ENCODE results near the gene KHDRBS1.
"Not testable (repeated sequence)": the region's sequence is repeated elsewhere in the genome, so short reads cannot be mapped to it uniquely, and the experiment has no call there.

Gene KHDRBS1

DNA sequence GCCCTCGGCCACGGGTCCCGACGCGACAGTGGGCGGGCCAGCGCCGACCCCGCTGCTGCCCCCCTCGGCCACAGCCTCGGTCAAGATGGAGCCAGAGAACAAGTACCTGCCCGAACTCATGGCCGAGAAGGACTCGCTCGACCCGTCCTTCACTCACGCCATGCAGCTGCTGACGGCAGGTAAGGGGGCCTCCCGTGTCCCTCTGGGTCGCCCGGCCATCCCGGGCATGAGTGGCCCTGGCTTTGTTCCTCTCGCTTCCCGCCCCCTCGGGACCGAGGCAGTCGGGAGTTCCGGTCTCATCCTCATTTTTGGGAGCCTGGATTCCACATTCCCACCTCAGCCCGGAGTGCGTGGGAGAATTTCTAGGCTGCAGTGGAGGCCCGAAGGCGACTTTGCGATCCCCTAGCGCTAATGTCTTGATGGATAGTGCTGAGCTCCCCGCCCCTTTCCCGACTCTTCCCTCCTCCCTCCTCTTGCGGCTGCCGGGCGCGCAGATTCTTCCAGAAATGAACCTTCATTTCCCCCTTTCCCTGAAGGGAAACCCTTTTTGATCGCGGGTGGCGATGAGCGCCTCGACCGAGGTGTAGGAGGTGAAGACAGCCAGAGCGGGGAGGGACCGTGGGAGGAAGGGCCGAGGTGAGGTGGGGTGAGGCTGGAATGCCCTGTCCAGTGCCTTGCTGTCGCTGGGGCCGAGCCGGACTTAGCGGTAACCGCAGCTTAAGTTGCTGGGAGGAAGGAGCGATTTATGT lies 705 bp downstream of the KHDRBS1 start:
- DNase-seq (ENCODE audit: low spot score) = peak; percentile 59

DNA sequence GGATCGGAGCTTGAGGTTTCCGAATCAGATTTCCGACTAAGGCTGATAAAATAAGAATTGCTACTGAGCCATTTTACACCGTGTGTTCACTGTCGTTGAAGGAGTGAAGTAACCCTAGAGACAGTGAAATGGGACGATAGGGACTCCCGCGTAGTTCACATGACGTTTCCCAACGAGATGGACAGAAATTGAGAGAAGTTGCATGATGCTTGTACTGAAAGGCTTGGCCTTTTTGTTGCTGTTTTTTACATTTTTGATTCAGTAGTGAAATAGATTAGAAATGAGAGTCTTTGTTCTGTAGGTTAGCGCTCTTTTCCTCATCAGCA lies 1.2 kb downstream of the KHDRBS1 start:
- no peak for DNase-seq (ENCODE audit: low spot score)

DNA sequence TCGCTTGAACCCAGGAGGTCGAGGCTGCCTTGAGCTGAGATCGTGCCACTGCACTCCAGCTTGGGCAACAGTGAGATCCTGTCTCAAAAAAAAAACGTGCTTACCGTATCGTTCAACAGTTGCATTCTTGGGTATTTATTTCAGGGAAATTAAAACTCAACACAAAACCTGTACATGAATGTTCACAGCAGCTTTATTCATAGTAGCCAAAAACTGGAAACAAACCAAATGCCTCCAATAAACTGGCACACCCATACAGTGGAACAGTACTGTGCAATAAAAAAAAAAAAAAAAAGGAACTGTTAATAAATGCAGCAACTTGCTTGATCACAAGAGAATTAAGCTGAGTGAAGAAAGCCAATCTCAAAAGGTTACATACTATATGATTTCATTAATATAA lies 6.7 kb downstream of the KHDRBS1 start:
- no peak for DNase-seq (ENCODE audit: low spot score)

DNA sequence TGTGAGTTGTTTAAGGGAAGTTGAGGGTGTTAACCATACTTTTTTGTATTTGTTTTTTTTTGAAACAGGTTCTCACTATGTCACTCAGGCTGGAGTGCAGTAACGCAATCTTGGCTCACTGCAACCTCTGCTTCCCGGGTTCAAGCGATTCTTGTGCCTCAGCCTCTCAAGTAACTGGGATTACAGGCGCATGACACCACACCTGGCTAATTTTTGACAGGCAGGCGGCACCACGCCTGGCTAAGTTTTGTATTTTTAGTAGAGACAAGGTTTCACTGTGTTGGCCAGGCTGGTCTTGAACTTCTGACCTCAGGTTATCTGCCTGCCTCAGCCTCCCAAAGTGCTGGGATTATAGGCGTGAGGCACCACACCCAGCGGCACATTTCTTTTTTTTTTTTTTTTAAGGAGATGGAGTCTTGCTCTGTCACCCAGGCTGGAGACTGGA lies 7.9 kb downstream of the KHDRBS1 start:
- not testable (repeated sequence) for DNase-seq (ENCODE audit: low spot score)

DNA sequence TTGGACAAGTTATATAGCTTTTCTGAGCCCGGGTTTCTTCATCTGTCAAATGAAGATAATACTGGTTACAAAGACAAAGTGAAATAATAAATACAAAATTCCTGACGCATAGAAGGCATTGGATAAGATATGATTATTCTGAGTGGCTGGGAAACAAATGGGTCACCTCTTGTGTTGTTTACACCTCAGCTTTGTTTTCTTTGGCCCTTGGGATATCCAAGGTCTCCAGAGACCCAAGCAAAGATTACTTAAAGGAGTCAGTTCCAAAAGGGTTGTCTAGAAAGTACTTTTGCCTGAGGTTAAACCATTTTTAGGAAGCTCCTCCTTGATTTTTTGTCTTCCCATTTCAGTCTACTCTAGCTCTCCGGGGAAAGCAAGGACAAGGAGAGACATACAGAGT lies 9.7 kb downstream of the KHDRBS1 start:
- no peak for DNase-seq (ENCODE audit: low spot score)

DNA sequence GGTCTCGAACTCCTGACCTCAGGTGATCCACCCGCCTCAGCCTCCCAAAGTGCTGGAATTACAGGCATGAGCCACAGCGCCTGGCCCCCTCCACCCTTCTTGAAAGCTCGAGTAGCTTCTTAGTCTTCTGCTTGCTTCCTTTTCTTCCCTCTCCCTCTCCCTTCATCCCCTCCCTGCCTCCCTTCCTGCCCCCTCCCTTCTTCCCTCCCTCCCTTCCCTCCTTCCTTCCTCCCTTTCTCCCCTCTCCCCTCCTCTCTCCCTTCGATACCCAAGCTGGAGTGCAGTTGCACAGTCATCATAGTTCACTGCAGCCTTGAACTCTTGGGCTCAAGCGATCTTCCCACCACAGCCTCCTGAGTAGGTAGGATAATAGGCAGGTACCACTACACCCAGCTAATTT lies 11.8 kb downstream of the KHDRBS1 start:
- no peak for DNase-seq (ENCODE audit: low spot score)

DNA sequence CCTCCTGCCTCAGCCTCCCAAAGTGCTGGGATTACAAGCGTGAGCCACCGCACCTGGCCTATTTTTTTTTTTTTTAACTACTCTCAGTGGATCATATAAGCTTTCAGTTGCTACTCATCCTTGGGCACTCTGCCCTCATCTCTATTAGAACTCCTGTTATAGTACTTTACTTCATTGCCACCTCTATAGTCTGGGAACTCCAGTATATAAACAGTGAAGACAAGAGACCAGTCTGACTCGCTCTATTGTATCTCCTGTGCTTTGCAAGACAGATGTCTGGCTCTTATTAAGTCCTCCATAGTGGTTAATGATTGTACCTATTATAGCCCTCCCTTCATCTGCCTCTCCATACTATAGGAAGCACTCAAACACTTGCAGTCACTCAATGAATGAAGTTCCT lies 15.1 kb downstream of the KHDRBS1 start:
- no peak for DNase-seq (ENCODE audit: low spot score)

DNA sequence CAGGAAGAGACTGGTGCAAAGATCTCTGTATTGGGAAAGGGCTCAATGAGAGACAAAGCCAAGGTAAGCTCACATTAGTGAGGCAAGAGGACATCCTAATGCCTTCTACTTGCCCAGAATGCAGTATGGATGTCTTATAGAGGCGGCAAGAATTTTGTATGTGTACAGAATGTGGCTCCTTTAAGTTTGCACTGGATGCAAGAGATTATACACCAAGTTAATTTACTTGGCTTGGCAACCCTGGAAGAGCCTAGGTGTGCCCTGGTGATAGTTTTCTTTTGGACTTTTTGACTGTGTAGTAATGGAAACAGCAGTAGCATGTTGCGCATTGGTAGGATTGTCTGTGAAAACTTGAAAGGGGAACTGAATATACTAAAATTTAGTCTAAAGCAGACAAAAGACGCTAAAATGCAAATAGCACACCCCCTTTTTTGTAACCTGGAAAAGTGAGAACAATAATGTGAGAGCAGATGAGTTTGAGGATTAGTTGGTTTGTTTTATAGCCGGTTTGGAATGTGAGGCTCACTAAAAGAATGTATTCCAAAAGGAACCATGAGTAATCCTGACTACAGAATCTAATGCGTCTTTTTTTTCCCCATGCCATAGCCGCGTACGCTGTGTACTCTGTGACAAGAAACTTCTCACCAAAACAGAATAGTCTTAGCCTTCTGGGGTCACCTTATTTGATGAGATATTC lies 18.1 kb downstream of the KHDRBS1 start:
- DNase-seq (ENCODE audit: low spot score) = peak; percentile 35

DNA sequence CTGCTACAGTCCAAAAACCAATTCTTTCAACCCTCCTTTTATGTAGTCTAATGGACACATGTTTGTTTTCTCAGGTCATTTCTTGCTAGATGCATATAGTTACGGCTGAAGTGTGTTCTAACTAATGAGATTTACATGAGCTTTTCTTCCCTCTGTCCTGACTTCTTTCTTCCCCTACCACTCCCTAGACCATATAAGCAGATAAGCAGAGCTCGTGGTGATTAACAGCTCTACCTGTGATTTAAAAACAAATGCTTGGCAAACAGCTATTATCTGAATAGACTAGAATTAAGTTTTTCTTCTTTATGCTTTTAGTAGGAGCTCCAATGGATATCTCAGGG lies 18.6 kb downstream of the KHDRBS1 start:
- DNase-seq (ENCODE audit: low spot score) = no peak

DNA sequence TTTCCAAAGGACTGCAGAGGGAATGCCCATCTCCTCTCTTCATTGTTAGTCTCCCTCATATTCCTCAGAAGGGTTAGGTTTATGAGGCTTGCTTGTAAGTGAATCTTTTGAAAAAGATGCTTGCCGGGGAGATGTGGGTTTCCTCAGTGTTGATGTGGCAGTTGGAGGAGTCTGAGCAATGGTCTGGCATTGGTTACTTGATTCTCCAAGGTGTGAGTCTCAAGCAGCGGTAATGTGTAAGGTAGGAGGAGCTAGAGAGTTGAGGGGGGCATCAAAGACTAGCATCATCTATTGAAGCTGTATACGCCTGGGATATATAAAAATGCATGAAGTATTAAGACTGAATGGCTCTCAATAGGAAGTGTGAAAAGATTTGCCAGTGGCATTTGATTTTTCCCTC lies 21.5 kb downstream of the KHDRBS1 start:
- DNase-seq (ENCODE audit: low spot score) = no peak

DNA sequence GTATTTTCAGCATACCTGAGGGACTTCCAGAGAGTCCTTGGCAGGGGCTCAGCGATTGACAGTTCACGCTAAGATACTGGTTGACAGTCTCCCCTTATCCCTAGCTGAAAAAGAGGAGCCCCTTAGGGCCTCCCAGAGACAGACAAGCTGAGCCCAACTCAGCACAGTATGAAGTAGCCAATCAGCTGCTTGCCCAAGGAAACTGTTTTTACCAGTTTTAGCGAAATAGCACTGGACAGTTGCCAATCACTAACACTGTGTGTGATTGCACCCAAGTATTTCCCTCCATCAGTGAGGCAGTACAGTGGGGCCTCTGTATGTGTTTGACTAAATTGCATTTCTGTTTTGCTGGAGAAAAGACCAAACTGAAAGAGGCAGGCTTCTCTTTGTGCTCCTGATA lies 27.0 kb downstream of the KHDRBS1 start:
- DNase-seq (ENCODE audit: low spot score) = no peak

DNA sequence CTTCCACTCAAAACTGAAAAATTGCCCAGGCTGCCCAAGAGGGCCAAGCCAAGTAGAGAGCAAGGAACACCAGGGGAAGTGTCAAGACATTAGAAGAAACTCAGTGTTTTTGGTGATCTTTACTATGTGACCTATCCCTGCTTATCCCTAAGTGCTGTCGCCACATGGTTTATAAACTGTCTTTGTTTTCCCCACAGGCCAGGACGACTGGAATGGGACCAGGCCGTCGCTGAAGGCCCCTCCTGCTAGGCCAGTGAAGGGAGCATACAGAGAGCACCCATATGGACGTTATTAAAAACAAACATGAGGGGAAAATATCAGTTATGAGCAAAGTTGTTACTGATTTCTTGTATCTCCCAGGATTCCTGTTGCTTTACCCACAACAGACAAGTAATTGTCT lies 28.7 kb downstream of the KHDRBS1 start:
- DNase-seq (ENCODE audit: low spot score) = no peak

DNA sequence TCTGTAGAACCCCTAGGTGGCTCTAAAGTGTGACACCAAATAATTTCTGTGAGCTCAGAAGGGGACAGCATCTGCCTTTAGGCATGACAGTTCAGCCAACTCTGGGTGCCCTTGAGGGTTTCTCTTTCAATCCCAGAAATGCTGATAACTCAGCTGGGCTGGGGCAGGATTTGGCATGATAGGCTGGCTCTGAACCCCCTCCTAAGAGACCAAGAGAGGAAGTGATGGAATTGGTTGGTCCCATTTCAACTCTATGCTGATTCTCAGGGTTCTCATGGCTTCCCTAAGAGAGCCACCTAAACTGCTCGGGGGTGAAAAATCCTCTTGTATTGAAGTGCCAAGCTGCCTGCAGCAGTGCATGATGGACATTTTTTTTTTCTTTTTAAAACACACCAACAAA lies 30.6 kb downstream of the KHDRBS1 start:
- DNase-seq (ENCODE audit: low spot score) = no peak

DNA sequence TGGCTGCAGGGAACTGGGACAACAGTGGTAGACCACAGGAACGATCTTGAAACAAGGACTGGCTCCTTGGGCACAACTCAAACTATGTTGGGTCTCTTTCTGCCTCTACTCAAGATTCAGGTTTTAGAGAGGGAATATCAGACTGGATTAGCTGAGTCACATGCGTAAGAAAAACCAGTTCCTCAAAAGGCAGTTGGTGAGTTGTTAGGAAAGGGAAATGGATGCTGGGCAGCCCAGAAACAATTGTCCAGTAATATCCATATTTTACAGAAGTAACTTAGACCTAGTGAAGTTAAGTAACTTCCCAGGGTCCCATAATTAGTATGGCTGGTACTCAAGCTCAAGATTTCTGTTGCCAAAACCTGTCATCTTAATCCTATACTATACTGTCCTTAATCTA lies 32.1 kb downstream of the KHDRBS1 start:
- no peak for DNase-seq (ENCODE audit: low spot score)

DNA sequence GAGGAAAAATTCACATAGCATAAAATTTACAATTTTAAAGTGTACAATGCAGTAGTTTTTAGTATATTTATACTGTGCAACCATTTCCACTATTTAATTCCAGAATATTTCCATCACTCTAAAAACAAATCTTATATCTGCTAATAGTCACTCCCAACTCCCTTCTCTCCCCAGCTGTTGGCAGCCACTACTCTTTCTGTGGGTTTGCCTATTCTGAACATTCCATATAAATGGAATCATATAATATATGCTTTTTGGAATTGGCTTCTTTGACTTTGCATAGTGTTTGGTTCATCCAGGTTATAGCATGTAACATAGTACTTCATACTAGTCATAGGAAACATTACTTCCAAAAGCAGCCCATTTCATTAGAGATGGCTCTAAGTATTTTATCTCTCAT lies 34.0 kb downstream of the KHDRBS1 start:
- no peak for DNase-seq (ENCODE audit: low spot score)

DNA sequence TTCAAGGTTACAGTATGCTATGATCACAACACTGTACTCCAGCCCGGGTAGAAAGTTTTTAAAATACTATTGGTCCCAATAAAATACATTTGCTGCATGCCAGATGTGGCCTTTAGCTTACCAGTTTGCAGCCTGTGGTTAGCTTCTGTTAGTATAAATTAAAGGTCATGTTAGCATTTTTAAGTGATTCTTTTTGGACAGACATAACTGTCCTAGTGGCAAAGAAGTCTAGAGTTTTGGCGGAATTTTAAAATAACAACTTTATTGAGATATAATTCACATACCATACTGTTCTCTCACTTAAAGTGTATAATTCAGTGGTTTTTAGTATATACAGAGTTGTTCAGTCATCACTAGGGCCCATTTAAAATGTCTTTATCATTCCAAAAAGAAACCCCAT lies 34.8 kb downstream of the KHDRBS1 start:
- DNase-seq (ENCODE audit: low spot score) = no peak

DNA sequence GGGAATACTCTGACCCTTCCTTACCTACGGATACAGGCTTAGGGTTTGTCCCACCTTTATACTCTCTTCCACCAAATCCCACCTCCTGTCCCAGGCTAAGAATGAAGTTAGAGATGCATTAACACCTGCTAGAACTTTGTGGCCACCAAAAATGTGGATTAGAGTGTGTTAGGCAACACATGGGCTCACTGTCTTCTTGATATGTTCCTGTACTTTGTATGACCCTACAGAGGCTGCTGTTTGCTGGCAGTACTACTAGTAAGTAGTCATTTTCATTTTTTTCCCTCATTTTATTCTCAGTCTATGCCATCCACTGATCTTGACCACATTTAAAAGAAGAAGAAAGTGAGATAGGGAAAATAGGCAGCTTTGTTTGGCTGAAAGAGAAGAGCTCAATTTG lies 38.0 kb downstream of the KHDRBS1 start:
- DNase-seq (ENCODE audit: low spot score) = no peak

DNA sequence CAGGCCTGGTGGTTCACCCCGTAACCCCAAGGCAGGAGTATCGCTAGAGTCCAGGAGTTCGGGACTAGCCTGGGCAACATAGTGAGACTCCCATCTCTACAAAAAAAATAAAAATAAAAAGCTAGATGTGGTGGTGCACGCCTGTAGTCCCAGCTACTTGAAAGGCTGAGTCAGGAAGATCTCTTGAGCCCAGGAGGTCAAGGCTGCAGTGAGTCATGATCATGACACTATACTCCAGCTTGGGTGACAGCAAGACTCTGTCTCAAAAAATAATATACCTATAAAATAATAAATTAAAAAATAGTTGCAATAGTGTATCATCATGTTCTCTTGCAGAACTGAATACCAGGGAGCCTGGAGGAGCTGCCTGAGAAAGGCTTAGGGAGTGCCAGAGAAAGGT lies 39.2 kb downstream of the KHDRBS1 start:
- DNase-seq (ENCODE audit: low spot score) = no peak

DNA sequence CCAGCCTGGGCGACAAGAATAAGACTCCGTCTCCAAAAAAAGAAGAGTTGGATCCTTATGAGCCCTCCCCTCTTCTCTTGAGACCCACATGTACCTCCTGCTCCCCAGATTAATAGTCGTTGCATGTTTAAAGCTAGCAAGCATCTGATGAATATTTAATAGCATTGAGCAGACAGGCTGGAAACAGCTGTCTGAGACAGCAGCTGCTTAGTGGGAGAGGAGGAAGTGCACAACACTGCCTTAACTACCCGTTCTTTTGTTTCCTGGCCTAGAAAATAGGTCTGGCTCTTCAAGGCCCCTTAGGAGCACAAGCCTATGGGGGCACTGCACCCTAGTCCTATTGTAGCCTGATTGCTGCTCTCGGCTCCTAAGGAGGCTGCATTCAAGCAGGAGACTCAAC lies 41.7 kb downstream of the KHDRBS1 start:
- no peak for DNase-seq (ENCODE audit: low spot score)

DNA sequence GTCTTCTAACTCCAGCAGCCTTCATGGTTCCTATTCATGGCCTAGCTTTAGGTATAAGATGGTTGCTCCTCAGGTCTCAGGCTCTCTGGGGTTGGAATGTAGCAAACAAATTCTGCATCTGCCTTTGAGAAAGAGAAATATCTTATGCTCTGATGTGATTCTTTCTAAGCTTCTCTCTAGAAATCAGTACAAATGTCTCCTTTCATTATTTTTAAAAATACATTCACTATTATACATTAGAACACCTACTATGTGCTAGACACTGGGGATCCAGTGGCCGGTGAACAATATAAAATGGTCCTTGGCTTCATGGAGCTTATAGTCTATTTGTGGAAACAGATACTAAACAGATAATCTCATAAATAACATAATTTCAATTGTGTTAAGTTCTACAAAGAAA lies 42.9 kb downstream of the KHDRBS1 start:
- DNase-seq (ENCODE audit: low spot score) = no peak

DNA sequence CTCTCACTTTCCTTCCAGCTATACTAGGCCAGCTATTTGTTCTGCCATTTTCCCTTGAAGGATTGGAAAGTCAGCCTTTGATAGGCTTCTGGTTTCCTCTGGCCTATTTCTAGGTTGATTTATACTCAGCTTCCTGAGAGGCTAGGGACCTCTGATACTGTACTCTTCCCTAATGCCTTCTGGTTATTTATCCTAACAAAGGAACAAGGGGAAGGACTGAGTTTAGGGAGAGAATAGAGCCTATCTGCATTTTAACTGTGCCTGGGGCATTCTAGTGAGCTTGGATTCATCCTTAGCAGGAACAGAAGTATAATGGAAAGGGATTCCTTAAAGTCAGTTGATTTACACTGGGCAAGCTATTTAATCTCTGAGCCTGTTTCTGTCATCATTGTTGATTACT lies 47.2 kb downstream of the KHDRBS1 start:
- DNase-seq (ENCODE audit: low spot score) = no peak

DNA sequence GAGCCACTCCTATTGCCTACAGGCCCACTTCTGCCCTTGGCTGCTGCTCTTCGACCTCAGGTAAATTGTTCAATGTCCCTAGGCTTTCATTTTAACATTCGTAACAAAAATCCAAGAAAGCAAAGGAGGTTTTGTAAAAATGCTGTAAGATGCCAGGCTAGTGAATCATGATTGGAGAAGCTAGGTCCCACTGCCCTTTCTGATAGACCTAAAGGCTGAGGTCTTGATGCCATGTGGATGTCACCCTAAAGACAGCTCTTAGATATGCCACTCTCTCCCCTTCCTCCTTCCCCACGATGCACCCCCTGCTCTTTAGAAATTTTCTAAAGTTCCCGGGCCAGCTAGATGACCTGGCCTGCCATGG lies 49.2 kb downstream of the KHDRBS1 start:
- DNase-seq (ENCODE audit: low spot score) = no peak

DNA sequence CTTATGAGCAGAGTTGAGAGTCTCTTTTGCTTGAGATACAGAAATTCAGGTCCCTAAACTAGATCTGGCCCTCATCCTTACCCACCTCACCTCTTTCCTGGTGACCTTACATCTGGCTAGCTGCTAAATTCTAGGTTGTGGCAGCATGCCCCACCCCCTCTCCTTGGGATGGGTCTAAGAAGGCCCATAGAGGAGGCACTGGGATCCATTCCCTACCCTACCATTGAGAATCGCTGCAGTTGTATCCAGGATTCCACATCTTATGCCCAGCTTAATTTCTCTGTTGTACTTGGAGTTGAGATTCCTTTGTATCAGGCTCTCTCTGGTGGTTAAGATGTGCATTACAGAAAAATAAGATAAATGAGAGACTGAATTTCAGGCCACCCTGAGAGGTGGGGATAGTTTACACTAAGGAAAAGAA lies 49.6 kb downstream of the KHDRBS1 start:
- DNase-seq (ENCODE audit: low spot score) = peak; percentile 49
